HG03432 (cell line): ENCODE measurements around the gene ZNF581.
A peak's percentile ranks its signal among the peaks of the same experiment; 100 is the strongest.

Experiments used
- ATAC-seq: cut with Tn5 transposase; IDR thresholded peaks from one replicate; pipeline ENCODE4 v1.9.1; 2021; ENCODE audit warnings: mild to moderate bottlenecking, moderate library complexity; ENCODE audit not compliant: unreplicated experiment

The ZNF581 gene

GRCh38 chr19:55611300-55611982 is 32.0 kb upstream of the ZNF581 start:
- no peak for ATAC-seq

GRCh38 chr19:55611983-55612645 is 31.3 kb upstream of the ZNF581 start:
- no peak for ATAC-seq

GRCh38 chr19:55613396-55613795 is 30.1 kb upstream of the ZNF581 start:
- ATAC-seq = no peak

GRCh38 chr19:55613930-55614710 is 29.3 kb upstream of the ZNF581 start:
- ATAC-seq = no peak

DNA sequence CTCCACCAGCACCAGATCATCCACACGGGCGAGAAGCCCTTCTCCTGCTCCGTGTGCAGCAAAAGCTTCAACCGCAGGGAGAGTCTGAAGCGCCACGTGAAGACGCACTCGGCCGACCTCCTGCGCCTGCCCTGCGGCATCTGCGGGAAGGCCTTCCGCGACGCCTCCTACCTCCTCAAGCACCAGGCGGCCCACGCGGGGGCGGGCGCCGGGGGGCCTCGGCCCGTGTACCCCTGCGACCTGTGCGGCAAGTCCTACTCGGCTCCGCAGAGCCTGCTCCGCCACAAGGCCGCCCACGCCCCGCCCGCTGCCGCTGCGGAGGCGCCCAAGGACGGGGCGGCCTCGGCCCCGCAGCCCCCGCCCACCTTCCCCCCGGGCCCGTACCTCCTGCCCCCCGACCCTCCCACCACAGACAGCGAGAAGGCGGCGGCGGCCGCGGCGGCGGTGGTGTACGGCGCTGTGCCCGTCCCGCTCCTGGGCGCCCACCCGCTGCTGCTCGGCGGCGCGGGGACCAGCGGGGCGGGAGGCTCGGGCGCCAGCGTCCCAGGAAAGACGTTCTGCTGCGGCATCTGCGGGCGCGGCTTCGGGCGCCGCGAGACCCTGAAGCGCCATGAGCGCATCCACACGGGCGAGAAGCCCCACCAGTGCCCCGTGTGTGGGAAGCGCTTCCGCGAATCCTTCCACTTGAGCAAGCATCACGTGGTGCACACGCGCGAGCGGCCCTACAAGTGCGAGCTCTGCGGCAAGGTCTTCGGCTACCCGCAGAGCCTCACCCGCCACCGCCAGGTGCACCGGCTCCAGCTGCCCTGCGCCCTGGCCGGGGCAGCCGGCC is 28.5 kb upstream of the ZNF581 start:
- no peak for ATAC-seq

DNA sequence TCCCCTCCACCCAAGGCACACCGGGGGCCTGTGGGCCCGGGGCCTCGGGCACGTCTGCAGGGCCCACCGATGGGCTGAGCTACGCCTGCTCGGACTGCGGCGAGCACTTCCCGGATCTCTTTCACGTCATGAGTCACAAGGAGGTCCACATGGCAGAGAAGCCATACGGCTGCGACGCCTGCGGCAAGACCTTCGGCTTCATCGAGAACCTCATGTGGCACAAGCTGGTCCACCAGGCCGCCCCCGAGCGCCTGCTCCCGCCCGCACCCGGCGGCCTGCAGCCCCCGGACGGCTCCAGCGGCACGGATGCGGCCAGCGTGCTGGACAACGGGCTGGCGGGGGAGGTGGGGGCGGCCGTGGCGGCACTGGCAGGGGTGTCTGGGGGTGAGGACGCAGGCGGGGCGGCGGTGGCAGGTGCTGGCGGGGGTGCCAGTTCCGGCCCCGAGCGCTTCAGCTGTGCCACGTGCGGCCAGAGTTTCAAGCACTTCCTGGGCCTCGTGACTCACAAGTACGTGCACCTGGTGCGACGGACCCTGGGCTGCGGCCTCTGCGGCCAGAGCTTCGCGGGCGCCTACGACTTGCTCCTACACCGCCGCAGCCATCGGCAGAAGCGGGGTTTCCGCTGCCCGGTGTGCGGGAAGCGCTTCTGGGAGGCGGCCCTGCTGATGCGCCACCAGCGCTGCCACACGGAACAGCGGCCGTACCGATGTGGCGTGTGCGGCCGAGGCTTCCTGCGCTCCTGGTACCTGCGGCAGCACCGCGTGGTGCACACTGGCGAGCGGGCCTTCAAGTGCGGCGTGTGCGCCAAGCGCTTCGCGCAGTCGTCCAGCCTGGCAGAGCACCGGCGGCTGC is 27.7 kb upstream of the ZNF581 start:
- no peak for ATAC-seq

- no peak for ATAC-seq
These were observed 27.0 kb upstream of the ZNF581 start for GRCh38 chr19:55616395-55616875.

DNA sequence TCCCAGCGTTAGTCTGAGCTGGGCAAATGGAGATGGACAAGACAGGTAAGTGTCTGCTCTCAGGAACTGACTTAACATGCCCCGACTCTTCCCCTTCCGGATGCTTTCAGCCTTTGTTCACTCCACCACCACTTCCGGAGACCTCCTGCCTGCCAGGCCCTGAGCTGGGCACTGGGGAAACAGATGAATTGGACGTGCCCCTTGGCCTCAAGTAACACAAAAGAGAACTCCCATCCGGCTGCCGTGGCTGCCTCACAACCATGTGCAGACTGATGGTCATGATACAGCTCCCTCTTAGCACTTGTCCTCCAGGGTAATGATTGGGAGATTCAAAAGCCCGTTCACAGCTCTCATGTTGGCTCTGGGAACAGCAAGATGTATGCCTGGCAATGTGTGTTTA is 26.0 kb upstream of the ZNF581 start:
- ATAC-seq = no peak

DNA sequence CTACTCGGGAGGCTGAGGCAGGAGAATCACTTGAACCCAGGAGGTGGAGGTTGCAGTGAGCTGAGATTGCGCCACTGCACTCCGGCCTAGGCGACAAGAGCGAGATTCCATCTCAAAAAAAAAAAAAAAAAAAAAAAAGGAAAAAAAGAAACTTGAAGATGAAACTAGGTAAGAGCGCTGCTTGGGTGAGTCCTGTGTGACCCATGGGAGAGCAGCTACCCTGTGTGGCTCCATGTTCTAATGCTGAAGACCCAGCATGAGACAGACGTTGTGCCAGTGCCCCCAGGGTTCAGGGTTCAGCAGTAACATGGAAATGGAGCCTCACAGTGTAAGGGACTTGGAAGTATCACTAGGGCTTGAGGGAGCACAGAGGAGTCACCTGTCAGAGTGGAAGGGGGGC is 25.0 kb upstream of the ZNF581 start:
- no peak for ATAC-seq

- ATAC-seq = no peak
These were observed 24.2 kb upstream of the ZNF581 start for GRCh38 chr19:55619286-55619685.

DNA sequence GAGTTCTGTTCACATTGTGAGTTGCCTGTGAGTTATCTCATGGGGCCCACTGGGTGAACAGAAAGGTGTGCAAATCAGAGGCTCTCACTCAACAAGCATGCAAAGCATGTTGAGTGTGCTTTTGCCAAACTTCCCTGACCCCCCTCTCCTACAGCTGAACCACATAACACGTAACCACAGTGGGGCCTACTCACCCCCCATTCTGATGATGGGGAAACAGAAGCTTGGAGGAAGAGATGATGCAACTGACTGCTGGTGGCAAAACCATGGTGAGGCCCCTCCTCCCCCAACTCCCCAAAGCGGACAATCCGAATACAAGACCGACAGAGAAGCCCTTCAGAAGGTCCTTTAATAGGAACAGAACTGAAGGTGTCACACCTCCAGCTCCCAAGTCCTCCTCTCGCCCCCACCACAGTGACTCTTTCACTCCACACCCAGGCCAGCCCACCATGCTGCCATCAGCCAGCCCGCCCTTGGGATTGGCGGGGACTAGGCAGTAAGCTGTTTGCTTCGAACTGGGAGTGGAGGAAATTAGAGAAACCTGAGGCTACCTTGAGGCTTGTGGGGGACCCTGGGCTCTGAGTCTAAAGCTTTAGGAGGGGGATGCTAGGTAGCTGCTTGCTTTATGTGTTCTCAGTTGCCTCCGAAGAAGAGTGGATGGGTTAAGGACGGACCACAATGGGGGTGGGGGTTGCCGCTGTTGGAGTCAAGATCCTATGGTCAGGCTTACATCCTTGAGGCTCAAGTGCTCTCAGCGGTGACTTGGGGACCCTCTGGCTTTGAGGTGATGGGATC is 22.8 kb upstream of the ZNF581 start:
- no peak for ATAC-seq

DNA sequence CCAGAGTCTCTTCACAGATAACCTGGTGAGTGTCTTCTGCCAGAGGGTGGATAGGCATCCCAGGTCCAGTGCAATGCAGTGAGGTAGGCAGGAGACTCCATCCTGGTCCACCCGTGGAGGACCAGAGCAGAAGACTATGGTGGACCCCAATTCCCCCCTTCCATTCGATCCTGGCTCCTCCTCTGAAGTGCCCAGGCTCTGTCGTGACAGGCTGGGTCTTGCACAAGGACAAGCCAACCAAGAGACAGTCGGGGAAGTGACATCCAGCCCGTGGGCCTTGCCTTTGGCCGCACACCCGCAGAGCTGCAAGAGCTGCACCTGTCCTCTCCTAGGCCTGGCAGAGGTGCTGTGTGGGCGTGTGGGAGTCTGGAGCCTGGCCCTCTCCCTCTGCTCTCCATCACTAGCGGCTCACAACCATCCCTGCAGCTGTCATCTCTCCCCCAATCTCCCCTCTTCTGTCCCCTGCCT is 22.2 kb upstream of the ZNF581 start:
- ATAC-seq = no peak

DNA sequence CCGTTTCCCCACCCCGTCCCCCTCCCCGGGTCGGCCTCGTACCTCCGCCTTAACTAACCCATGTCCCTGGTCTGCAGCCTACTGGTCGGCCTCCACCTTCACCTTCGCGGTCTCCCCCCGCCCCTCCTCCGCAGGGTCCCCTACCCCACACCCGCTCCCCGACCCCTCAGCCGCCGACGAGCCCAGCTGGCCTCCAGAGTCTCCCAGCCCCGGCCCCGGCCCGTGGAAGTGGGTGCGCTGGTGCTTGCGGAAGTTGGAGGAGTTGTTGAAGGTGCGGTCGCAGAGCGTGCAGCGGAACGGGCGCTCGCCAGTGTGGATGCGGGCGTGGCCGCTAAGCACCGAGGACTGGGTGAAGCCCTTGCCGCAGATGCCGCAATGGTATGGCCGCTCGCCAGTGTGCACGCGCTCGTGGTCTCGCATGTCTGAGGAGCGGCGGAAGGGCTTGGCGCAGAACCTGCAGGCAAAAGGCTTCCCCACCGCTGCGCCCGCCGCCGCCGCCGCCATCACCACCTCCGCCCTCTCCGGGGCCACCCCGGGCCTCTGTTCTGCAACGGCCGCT is 21.7 kb upstream of the ZNF581 start:
- ATAC-seq = no peak

GRCh38 chr19:55622242-55622969 is 21.0 kb upstream of the ZNF581 start:
- no peak for ATAC-seq

DNA sequence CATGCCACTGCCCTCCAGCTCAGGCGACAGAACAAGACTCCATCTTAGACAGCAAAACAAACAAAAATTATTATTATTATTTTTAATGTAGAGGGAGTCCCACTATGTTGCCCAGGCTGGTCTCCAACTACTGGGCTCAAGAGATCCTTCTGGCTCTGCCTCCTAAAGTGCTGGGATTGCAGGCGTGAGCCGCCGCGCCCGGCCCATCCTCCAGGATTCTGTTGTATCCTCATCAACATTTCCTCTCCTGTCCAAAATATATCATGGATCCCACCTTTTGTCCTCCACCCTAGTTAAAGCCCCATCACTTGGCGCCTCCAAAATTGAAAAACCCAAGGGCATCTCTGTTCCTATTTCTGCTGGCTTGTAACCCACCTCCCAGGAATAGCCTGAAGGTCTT is 20.3 kb upstream of the ZNF581 start:
- ATAC-seq = no peak

- no peak for ATAC-seq
These were observed 19.9 kb upstream of the ZNF581 start for GRCh38 chr19:55623561-55623960.

GRCh38 chr19:55624109-55625003 is 19.1 kb upstream of the ZNF581 start, which contains the start of gene ZNF784:
Gene ZNF784 (minus strand): TSS chr19:55624566. CDS start chr19:55624561, 5 bp downstream.
- peak; percentile 68 for ATAC-seq
